NCI-H82 treated with DMSO at 0.1 percent for 48 hours (cell line): ENCODE measurements around the gene SNAP47.
"Not testable (repeated sequence)": the region's sequence is repeated elsewhere in the genome, so short reads cannot be mapped to it uniquely, and the experiment has no call there.

Experiments
- DNase-seq: peaks from one replicate; lab custom pipeline; 2025; ENCODE audit not compliant: unreplicated experiment; lab: John Stamatoyannopoulos, UW

The SNAP47 gene, protein sequence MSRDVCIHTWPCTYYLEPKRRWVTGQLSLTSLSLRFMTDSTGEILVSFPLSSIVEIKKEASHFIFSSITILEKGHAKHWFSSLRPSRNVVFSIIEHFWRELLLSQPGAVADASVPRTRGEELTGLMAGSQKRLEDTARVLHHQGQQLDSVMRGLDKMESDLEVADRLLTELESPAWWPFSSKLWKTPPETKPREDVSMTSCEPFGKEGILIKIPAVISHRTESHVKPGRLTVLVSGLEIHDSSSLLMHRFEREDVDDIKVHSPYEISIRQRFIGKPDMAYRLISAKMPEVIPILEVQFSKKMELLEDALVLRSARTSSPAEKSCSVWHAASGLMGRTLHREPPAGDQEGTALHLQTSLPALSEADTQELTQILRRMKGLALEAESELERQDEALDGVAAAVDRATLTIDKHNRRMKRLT

GRCh38 chr1:227734856-227735538 lies at the start of gene SNAP47, which contains the start of gene JMJD4:
Gene SNAP47 (plus strand): TSS chr1:227735435. CDS start chr1:227747737, 12,302 bp downstream.
Gene JMJD4 (minus strand): TSS chr1:227735302. CDS start chr1:227735273, 29 bp downstream.
- DNase-seq, result peak; percentile 75

DNA sequence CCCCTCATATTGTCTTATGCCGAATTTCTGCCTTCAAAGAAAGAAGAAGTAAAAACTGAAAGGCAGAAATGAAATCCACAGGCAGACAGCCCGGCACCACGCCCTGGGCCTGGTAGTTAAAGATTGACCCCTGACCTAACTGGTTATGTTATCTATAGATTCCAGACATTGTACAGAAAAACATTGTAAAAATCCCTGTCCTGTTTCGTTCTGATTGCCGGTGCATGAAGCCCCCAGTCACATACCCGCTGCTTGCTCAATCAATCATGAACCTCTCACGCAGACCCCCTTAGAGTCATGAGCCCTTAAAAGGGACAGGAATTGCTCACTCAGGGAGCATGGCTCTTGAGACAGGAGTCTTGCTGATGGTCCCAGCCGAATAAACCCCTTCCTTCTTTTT lies 49.4 kb upstream of the SNAP47 start:
- no peak for DNase-seq

DNA sequence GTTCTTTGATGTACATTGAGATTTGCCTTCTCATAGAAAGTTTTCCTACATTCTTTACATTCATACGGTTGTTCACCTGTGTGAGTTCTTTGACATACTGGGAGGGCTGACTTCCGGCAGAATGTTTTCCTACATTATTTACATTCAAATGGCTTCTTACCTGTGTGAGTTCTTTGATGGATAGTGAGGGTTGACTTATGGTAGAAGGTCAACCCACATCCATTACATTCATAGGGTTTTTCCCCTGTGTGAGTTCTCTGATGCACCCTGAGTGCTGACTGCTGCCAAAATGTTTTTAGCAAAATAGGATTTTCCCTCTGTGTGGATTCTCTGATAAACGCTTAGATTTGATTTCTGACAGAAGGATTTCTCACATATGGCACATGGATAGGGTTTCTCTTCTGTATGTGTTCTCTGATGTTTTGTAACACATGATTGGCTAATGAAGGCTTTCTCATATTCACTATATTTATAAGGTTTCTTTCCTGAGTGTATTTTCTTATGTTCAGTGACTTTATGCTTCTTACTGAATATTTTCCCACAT lies 37.8 kb upstream of the SNAP47 start:
- no peak for DNase-seq

- DNase-seq, result not testable (repeated sequence)
Observed at GRCh38 chr1:227701631-227702030, 33.6 kb upstream of the SNAP47 start.

GRCh38 chr1:227707846-227708245 lies 27.4 kb upstream of the SNAP47 start:
- no peak for DNase-seq

- DNase-seq, result no peak
Observed at GRCh38 chr1:227709451-227709850, 25.8 kb upstream of the SNAP47 start.

GRCh38 chr1:227710474-227710873 lies 24.8 kb upstream of the SNAP47 start:
- not testable (repeated sequence) for DNase-seq

DNA sequence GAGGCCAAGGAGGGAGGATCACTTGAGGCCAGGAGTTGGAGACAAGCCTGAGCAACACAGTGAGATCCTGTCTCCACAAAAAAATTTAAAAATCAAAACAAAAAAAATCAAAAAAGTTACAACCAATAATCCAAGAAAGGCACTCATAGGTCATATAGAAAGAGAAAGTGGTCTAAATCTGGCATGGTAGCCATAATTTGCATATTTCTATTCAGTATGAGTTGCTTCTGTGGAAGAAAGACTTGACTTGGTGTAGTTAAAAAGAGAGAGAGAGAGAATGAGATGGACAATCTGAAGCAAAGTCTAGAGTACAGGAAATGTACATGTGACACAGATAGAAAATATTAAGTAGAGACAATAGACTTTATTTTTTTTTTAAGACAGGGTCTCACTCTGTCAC lies 22.6 kb upstream of the SNAP47 start:
- DNase-seq, result no peak

DNA sequence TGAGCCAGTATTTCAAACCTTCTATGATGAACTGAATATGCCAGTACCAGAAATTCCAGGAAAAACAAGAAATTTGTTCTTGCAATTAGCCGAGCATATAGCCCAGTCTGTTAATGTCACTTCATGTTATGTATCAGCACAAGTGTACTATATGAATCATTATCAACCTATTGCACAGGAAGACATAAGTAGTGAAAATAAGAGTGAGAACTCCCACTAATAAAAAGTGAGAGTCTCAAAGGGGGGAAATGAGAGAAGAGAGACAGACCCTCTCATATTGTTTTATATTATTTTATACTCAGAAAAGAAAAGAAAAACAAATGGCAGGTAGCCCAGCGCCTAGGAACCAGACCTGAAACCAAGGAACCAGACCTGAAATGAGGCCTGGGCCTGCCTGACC lies 16.3 kb upstream of the SNAP47 start:
- DNase-seq, result no peak

GRCh38 chr1:227723474-227723873 lies 11.8 kb upstream of the SNAP47 start:
- DNase-seq, result no peak

DNA sequence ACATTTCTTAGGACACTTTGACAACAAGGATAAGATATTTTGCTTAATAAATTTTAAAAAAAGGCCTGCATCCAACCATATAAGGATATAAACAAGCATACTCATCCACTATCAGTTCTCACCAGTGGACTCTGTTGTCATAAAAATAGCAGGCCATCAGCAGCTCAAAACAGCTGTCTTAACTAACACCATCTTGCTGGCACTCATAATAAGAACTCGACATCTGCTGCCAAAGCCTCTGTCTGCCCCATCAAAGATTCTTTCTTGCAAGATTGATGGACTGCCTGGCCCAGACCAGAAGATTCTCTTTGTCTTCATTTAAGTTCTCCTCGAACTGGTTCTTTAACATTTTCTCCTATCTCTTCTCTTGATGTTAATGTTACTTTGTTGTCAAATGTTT lies 10.2 kb upstream of the SNAP47 start:
- DNase-seq, result no peak

- DNase-seq, result no peak
Observed at GRCh38 chr1:227726318-227726717, 8.9 kb upstream of the SNAP47 start.

DNA sequence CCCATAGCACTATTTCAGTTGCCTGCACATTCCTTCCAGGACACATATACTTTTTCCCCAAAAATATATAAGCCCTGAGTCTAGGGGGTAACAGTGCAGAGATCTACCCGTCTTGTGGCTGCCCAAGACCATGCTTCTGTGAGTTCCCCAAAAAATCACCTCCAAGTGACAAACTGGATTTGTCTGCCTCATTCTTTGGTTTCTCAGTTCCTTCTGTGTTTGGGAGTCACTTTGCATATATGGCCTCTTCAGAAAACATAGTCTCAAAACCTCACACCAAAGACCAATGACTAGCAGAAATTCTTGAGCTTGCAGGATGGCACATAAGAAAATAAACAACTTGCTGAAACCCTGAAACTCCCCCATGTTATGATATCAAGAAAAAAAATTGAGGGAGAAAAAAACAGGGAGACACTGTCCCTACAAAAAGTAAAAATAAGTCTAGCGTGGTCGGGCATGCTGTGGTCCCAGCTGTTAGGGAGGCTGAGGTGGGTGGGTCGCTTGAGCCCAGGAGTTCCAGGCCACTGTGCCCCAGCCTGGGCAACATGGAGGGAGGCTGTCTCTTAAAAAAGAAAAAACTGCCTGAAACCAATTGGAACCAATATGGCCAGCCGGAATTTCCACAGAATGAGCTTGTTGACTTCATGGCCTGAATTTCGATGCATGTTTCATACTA lies 8.2 kb upstream of the SNAP47 start:
- DNase-seq, result no peak

- DNase-seq, result peak; percentile 57
Observed at GRCh38 chr1:227728059-227728891, 7.0 kb upstream of the SNAP47 start.

- DNase-seq, result no peak
Observed at GRCh38 chr1:227728892-227729143, 6.4 kb upstream of the SNAP47 start.

DNA sequence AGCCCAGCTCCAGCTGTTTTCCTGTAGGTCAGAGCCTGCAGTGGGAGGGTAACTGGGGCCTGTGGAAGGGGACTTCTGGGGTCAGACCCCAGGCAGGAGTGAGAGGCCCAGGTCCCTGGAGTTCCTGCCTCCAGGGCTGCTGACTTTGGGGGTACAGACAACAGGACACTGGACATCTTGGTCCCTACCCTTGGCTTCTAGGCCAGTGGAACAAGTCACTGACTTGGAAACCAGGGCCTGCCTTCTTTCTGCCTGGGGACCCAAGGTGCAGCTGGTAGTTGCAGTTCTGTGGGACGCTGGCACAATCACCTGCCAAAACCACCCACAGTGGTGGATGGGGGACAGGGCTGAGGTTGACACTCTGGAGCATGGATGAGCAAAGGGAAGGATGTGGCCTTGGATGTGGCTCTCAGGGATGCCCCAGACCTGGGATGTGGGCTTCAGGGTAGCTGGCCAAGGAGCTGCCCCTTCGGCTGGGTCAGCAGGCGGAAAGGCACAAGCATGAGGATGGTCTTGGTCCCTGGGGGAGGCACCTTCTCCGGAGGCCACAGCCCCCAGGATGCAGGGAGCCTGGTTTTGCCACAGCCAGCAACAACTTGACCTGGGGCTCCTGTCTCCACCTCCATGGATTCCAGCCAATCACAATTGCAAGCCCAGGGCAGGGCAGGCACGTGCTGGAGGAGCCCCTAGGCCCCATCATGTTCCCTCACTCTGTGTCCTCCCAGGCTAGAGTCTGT lies 5.9 kb upstream of the SNAP47 start:
- no peak for DNase-seq

- DNase-seq, result peak; percentile 18
Observed at GRCh38 chr1:227729881-227730629, 5.2 kb upstream of the SNAP47 start.

- DNase-seq, result no peak
Observed at GRCh38 chr1:227730630-227731151, 4.5 kb upstream of the SNAP47 start.

DNA sequence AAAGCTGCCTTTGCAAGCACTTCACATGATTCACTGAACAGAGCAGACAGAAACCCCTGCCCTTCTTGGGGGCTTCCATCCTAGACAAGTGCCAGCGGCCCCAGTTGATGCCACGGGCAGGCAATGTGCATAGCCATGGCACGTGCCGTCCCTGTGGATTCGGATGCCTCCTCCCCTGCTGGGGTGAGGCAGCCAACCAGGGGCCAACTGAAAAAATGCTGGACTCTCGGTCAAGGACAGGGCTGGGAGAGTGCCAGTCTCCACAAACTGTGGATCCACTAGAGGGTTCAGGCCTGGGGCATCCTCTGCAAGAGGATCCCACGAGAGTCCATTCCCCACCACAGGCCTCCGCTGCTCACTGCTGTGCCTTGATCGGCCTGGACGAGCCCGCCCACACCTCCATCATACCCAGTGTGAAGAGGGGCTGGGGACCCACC lies 4.0 kb upstream of the SNAP47 start:
- DNase-seq, result no peak
